ENCODE results near the gene CHIC2.

CHIC2 gene

GRCh38 chr4:53981066-53981465, 83.3 kb downstream of the CHIC2 start:
- Histone ChIP-seq H3K27ac (ENCODE audit: extremely low read depth, low read depth, low read length) (no peak overlapping the region), H3K4me3 (ENCODE audit: low read depth, low read length) (no peak overlapping the region), H3K36me3 (ENCODE audit: control insufficient read depth in 2 of 2, insufficient read depth in 1 of 2, low read length in 2 of 2) (no peaks in the 10 kb centered on the region), H3K9me3 (ENCODE audit: control insufficient read depth, insufficient read depth, low read depth, low read length) (no peaks in the 10 kb centered on the region), H3K4me1 (ENCODE audit: control insufficient read depth, insufficient read depth, low read length) (no peaks in the 10 kb centered on the region)
- CTCF ChIA-PET: no interaction called here
- TF ChIP-seq ZNF530 (tag by site-specific recombination; IDR thresholded peaks at IDR 0.05; ENCODE audit: low read depth) (no peak), ZNF624 (tag by site-specific recombination; IDR thresholded peaks at IDR 0.05) (no peak), OVOL3 (tag by site-specific recombination; IDR thresholded peaks at IDR 0.05) (no peak)
- POLR2A ChIA-PET: no interaction called here

DNA sequence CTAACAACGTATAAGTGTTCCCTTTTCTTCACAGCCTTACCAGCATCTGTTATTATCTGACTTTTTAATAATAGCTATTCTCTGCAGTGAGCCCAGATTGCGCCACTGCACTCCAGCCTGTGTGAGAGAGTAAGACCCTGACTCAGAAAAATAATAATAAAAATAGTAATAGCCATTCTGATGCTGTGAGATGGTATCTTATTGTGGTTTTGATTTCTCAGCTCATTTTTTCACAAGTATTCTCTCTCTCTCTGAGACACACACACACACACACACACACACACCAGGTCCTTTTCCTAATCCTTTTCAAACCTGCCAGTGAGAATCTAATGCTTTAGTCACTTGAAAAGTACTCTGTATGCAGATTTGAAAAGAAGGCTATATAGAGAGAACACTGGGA, 89.8 kb downstream of the CHIC2 start:
- POLR2A ChIA-PET: no interaction called here
- CTCF ChIA-PET: no interaction called here
- no peaks in the 10 kb centered on the region for H3K4me1 ChIP-seq (ENCODE audit: control insufficient read depth, insufficient read depth, low read length)
- H3K9me3 ChIP-seq (ENCODE audit: control insufficient read depth, insufficient read depth, low read depth, low read length): no peaks in the 10 kb centered on the region
- H3K4me3 ChIP-seq (ENCODE audit: low read depth, low read length): no peak overlapping the region
- H3K36me3 ChIP-seq (ENCODE audit: control insufficient read depth in 2 of 2, insufficient read depth in 1 of 2, low read length in 2 of 2): no peaks in the 10 kb centered on the region
- no peak overlapping the region for H3K27ac ChIP-seq (ENCODE audit: extremely low read depth, low read depth, low read length)
- no peak for TF ChIP-seq ZNF214 (tag by site-specific recombination; IDR thresholded peaks at IDR 0.05; ENCODE audit: borderline replicate concordance)
- TF ChIP-seq, protein P1, sequence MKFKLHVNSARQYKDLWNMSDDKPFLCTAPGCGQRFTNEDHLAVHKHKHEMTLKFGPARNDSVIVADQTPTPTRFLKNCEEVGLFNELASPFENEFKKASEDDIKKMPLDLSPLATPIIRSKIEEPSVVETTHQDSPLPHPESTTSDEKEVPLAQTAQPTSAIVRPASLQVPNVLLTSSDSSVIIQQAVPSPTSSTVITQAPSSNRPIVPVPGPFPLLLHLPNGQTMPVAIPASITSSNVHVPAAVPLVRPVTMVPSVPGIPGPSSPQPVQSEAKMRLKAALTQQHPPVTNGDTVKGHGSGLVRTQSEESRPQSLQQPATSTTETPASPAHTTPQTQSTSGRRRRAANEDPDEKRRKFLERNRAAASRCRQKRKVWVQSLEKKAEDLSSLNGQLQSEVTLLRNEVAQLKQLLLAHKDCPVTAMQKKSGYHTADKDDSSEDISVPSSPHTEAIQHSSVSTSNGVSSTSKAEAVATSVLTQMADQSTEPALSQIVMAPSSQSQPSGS (tag by site-specific recombination; IDR thresholded peaks at IDR 0.05; ENCODE audit: low read depth): no peak
- TF ChIP-seq GLIS1 (tag by site-specific recombination; IDR thresholded peaks at IDR 0.05): no peak
- no peak for TF ChIP-seq ZBTB1 (tag by site-specific recombination; IDR thresholded peaks at IDR 0.05)
- TF ChIP-seq RBAK (tag by site-specific recombination; IDR thresholded peaks at IDR 0.05): no peak
- TF ChIP-seq ZNF223 (tag by site-specific recombination; IDR thresholded peaks at IDR 0.05): no peak
- TF ChIP-seq ZNF521 (tag by site-specific recombination; IDR thresholded peaks at IDR 0.05): no peak
- TF ChIP-seq ZNF664 (tag by site-specific recombination; IDR thresholded peaks at IDR 0.05): no peak
- no peak for TF ChIP-seq GLI4 (tag by site-specific recombination; IDR thresholded peaks at IDR 0.05)
- no peak for TF ChIP-seq ZNF626 (tag by site-specific recombination; IDR thresholded peaks at IDR 0.05)
- no peak for TF ChIP-seq ZIC2 (tag by site-specific recombination; IDR thresholded peaks at IDR 0.05)
- TF ChIP-seq ZNF19 (tag by site-specific recombination; IDR thresholded peaks at IDR 0.05; ENCODE audit: low read depth): no peak
- TF ChIP-seq SP2 (tag by site-specific recombination; IDR thresholded peaks at IDR 0.05): no peak
- no peak for TF ChIP-seq ZBTB21 (tag by site-specific recombination; IDR thresholded peaks at IDR 0.05)
- no peak for TF ChIP-seq ZNF404 (tag by site-specific recombination; IDR thresholded peaks at IDR 0.05)

- Histone ChIP-seq H3K9me3 (ENCODE audit: control insufficient read depth, insufficient read depth, low read depth, low read length) (no peaks in the 10 kb centered on the region), H3K4me1 (ENCODE audit: control insufficient read depth, insufficient read depth, low read length) (no peaks in the 10 kb centered on the region), H3K36me3 (ENCODE audit: control insufficient read depth in 2 of 2, insufficient read depth in 1 of 2, low read length in 2 of 2) (no peaks in the 10 kb centered on the region), H3K27ac (ENCODE audit: extremely low read depth, low read depth, low read length) (no peak overlapping the region), H3K4me3 (ENCODE audit: low read depth, low read length) (no peak overlapping the region)
- ChIA-PET POLR2A (no interaction called here), CTCF (interaction anchor here (0.7 kb wide), 1 partner anchor 21 kb away, joined by 3 read pairs; no protein-coding TSS in a partner anchor)
- TF ChIP-seq ZNF391 (tag by site-specific recombination; IDR thresholded peaks at IDR 0.05; ENCODE audit: borderline replicate concordance, low read depth) (no peak), ZNF114 (tag by site-specific recombination; IDR thresholded peaks at IDR 0.05) (no peak), PRDM10 (tag by site-specific recombination; IDR thresholded peaks at IDR 0.05) (no peak), ZNF639 (tag by site-specific recombination; IDR thresholded peaks at IDR 0.05) (no peak), ZNF10 (tag by site-specific recombination; IDR thresholded peaks at IDR 0.05) (no peak), KLF7 (tag by site-specific recombination; IDR thresholded peaks at IDR 0.05; ENCODE audit: borderline replicate concordance) (no peak), ZNF571 (tag by site-specific recombination; IDR thresholded peaks at IDR 0.05) (no peak), ZNF174 (tag by site-specific recombination; IDR thresholded peaks at IDR 0.05) (no peak), KLF16 (tag by site-specific recombination; IDR thresholded peaks at IDR 0.05) (no peak), ZNF768 (tag by site-specific recombination; IDR thresholded peaks at IDR 0.05) (no peak), ZBTB48 (tag by site-specific recombination; IDR thresholded peaks at IDR 0.05) (no peak), KLF1 (tag by site-specific recombination; IDR thresholded peaks at IDR 0.05) (no peak)
Measured at GRCh38 chr4:53967986-53968385, 96.4 kb downstream of the CHIC2 start.
